IMR-90 (cell line): ENCODE results near the gene ADARB2. TPM values are rescaled to one million over a fixed set of nuclear protein-coding genes. Genes with fewer than 3 reads are reported as not detected.

Experiments used
- ATAC-seq: fragments of 200-7000 bp; cut with Tn5 transposase; 2 replicates; pipeline ENCODE4 v1.9.1; 2020; ENCODE audit warnings: low read depth, mild to moderate bottlenecking, moderate library complexity
- BruUV-seq: library from RNA; stranded (reverse); fragments of 400-500 nt; replicated peaks from 2 replicates; lab custom pipeline; 2021; lab: Mats Ljungman, UMichigan
- CTCF ChIA-PET: fragments of 300-600 bp; formaldehyde crosslinking; extraction: SDS; loops from one replicate; lab custom pipeline; 2021; ENCODE audit warnings: antibody characterized with exemption; lab: Yijun Ruan, JAX
- POLR2A ChIA-PET: fragments of 300-600 bp; sonication (Branson Sonifier 250); formaldehyde crosslinking; loops from one replicate; lab custom pipeline; 2022; ENCODE audit warnings: antibody characterized with exemption; ENCODE audit not compliant: unreplicated experiment; lab: Charles Lee
- DNase-seq: peaks from one replicate; pipeline ENCODE4 v3.0.0; 2013
- H2AFZ ChIP-seq: replicated peaks from 2 replicates; pipeline ENCODE3; 2013; ENCODE audit warnings: low read length, mild to moderate bottlenecking; ENCODE audit not compliant: poor library complexity
- H2AK5ac ChIP-seq: 2 replicates; pipeline ENCODE4 v1.6.1; 2013; ENCODE audit warnings: low read depth, low read length, inconsistent platforms
- H2AK9ac ChIP-seq: replicated peaks from 2 replicates; pipeline ENCODE3; 2013; ENCODE audit warnings: mild to moderate bottlenecking, low read depth, low read length, moderate library complexity; ENCODE audit not compliant: poor library complexity
- H2BK120ac ChIP-seq: 2 replicates; pipeline ENCODE4 v1.6.1; 2013; ENCODE audit warnings: low read depth, low read length, inconsistent platforms
- H2BK15ac ChIP-seq: 3 replicates; pipeline ENCODE4 v1.6.1; 2013; ENCODE audit warnings: low read depth, low read length, inconsistent platforms
- H2BK20ac ChIP-seq: 2 replicates; pipeline ENCODE4 v1.6.1; 2013; ENCODE audit warnings: low read depth, mild to moderate bottlenecking, inconsistent platforms, low read length, moderate library complexity
- H2BK5ac ChIP-seq: 2 replicates; pipeline ENCODE4 v1.6.1; 2013; ENCODE audit warnings: mild to moderate bottlenecking, low read depth, low read length, inconsistent platforms; ENCODE audit not compliant: poor library complexity, severe bottlenecking
- H3K14ac ChIP-seq: replicated peaks from 2 replicates; pipeline ENCODE4 v1.6.1; 2013; ENCODE audit warnings: low read depth, low read length, inconsistent platforms
- H3K18ac ChIP-seq: 2 replicates; pipeline ENCODE4 v1.6.1; 2013; ENCODE audit warnings: low read depth, low read length, control low read depth
- H3K23ac ChIP-seq: 2 replicates; pipeline ENCODE4 v1.6.1; 2013; ENCODE audit warnings: low read depth, low read length, inconsistent platforms
- H3K27ac ChIP-seq: 2 replicates; pipeline ENCODE4 v1.5.1; 2013; ENCODE audit warnings: mild to moderate bottlenecking, control low read depth, low read length; ENCODE audit not compliant: insufficient read depth
- H3K27me3 ChIP-seq: 2 replicates; pipeline ENCODE4 v1.6.1; 2013; ENCODE audit warnings: low read length; ENCODE audit not compliant: control insufficient read depth, insufficient read depth
- H3K36me3 ChIP-seq: 2 replicates; pipeline ENCODE4 v1.6.1; 2013; ENCODE audit warnings: low read length, mixed read lengths; ENCODE audit not compliant: control insufficient read depth, insufficient read depth
- H3K4ac ChIP-seq: 2 replicates; pipeline ENCODE4 v1.6.1; 2013; ENCODE audit warnings: low read depth, low read length, inconsistent platforms
- H3K4me1 ChIP-seq: 2 replicates; pipeline ENCODE4 v1.6.1; 2013; ENCODE audit warnings: low read length, mixed read lengths; ENCODE audit not compliant: control insufficient read depth, insufficient read depth
- H3K4me2 ChIP-seq: 2 replicates; pipeline ENCODE4 v1.6.1; 2013; ENCODE audit warnings: low read depth, mild to moderate bottlenecking, control low read depth, low read length, moderate library complexity
- H3K4me3 ChIP-seq: 2 replicates; pipeline ENCODE4 v1.5.1; 2013; ENCODE audit warnings: low read depth, mild to moderate bottlenecking, control low read depth, low read length, moderate library complexity; ENCODE audit not compliant: insufficient read depth
- H3K56ac ChIP-seq: 2 replicates; pipeline ENCODE4 v1.6.1; 2013; ENCODE audit warnings: low read length, inconsistent platforms; ENCODE audit not compliant: insufficient read depth; ENCODE audit errors: extremely low read depth
- H3K79me1 ChIP-seq, 2 experiments: 2 replicates each; pipeline ENCODE4 v1.6.1; 2013; ENCODE audit warnings: low read length in 2 of 2, inconsistent platforms in 1 of 2, low read depth in 1 of 2
- H3K9ac ChIP-seq: 2 replicates; pipeline ENCODE4 v1.6.1; 2013; ENCODE audit warnings: low read depth, low read length, control low read depth
- H3K9me1 ChIP-seq: 2 replicates; pipeline ENCODE4 v1.6.1; 2013; ENCODE audit warnings: low read length, inconsistent platforms; ENCODE audit not compliant: insufficient read depth
- H3K9me3 ChIP-seq: 2 replicates; pipeline ENCODE4 v1.6.1; 2013; ENCODE audit warnings: low read length; ENCODE audit not compliant: control insufficient read depth, insufficient read depth
- H4K20me1 ChIP-seq: 2 replicates; pipeline ENCODE4 v1.6.1; 2013; ENCODE audit warnings: low read length, inconsistent platforms; ENCODE audit not compliant: insufficient read depth
- H4K5ac ChIP-seq: 2 replicates; pipeline ENCODE4 v1.6.1; 2013; ENCODE audit warnings: mild to moderate bottlenecking, low read depth, low read length, control low read depth
- H4K8ac ChIP-seq, 2 experiments: 2 replicates each; pipeline ENCODE4 v1.6.1; 2013; ENCODE audit warnings: low read depth in 2 of 2, low read length in 2 of 2, control low read depth in 1 of 2, inconsistent platforms in 1 of 2
- H4K91ac ChIP-seq: 2 replicates; pipeline ENCODE4 v1.6.1; 2013; ENCODE audit warnings: low read depth, low read length, inconsistent platforms; ENCODE audit not compliant: insufficient read depth
- BHLHE40 ChIP-seq: fragments of 150-350 bp; IDR thresholded peaks from 2 replicates; pipeline ENCODE4 v1.6.1; 2016; ENCODE audit warnings: mild to moderate bottlenecking, low read depth, low read length
- CEBPB ChIP-seq: IDR thresholded peaks from 2 replicates; pipeline ENCODE4 v1.6.1; 2012; ENCODE audit warnings: low read depth, low read length, improper control_type of control experiment
- CHD1 ChIP-seq: IDR thresholded peaks from 2 replicates; pipeline ENCODE4 v1.6.1; 2012; ENCODE audit warnings: low read depth, low read length, improper control_type of control experiment
- CTCF ChIP-seq: conservative IDR thresholded peaks from 2 replicates; pipeline ENCODE4 v1.5.1; 2012; ENCODE audit warnings: mild to moderate bottlenecking, low read depth, low read length, improper control_type of control experiment
- ELK1 ChIP-seq: fragments of 150-350 bp; IDR thresholded peaks from 2 replicates; pipeline ENCODE4 v1.6.1; 2016; ENCODE audit warnings: low read depth, mild to moderate bottlenecking, low read length, moderate library complexity, borderline replicate concordance
- FOS ChIP-seq: fragments of 150-350 bp; IDR thresholded peaks from 2 replicates; pipeline ENCODE4 v1.6.1; 2016; ENCODE audit warnings: low read depth, low read length
- MAFK ChIP-seq: IDR thresholded peaks from 2 replicates; pipeline ENCODE4 v1.6.1; 2012; ENCODE audit warnings: low read depth, low read length, improper control_type of control experiment
- MAZ ChIP-seq: IDR thresholded peaks from 2 replicates; pipeline ENCODE4 v1.6.1; 2012; ENCODE audit warnings: low read depth, mild to moderate bottlenecking, low read length, improper control_type of control experiment, moderate library complexity, borderline replicate concordance
- MXI1 ChIP-seq: IDR thresholded peaks from 2 replicates; pipeline ENCODE4 v1.6.1; 2012; ENCODE audit warnings: low read depth, mild to moderate bottlenecking, low read length, moderate library complexity, borderline replicate concordance
- NFE2L2 ChIP-seq: fragments of 150-350 bp; IDR thresholded peaks from 2 replicates; pipeline ENCODE4 v1.6.1; 2016; ENCODE audit warnings: low read depth, mild to moderate bottlenecking, low read length
- POLR2A ChIP-seq: IDR thresholded peaks from 2 replicates; pipeline ENCODE4 v1.6.1; 2012; ENCODE audit warnings: mild to moderate bottlenecking, low read depth, low read length
- RAD21 ChIP-seq: IDR thresholded peaks from 2 replicates; pipeline ENCODE4 v1.6.1; 2012; ENCODE audit warnings: low read length, improper control_type of control experiment
- RCOR1 ChIP-seq: IDR thresholded peaks from 2 replicates; pipeline ENCODE4 v1.6.1; 2012; ENCODE audit warnings: mild to moderate bottlenecking, low read length, improper control_type of control experiment; ENCODE audit not compliant: insufficient replicate concordance
- RFX5 ChIP-seq: IDR thresholded peaks from 2 replicates; pipeline ENCODE4 v1.8.0; 2012; ENCODE audit warnings: low read depth, mild to moderate bottlenecking, low read length, moderate library complexity
- SMC3 ChIP-seq: fragments of 150-350 bp; IDR thresholded peaks from 2 replicates; pipeline ENCODE4 v1.6.1; 2016; ENCODE audit warnings: low read depth, mild to moderate bottlenecking, antibody characterized with exemption, low read length, moderate library complexity
- USF2 ChIP-seq: fragments of 150-350 bp; IDR thresholded peaks from 2 replicates; pipeline ENCODE4 v1.6.1; 2017; ENCODE audit warnings: mild to moderate bottlenecking, antibody characterized with exemption, low read length, low read depth
- WGBS, 2 experiments: methylation state at CpG; one replicate each; pipeline versions ENCODE4 v1.1.5 to v1.1.7; 2013; ENCODE audit warnings: missing lambda C conversion rate in 2 of 2; ENCODE audit not compliant: insufficient read length in 1 of 2; ENCODE audit errors: extremely low coverage in 2 of 2; 5-methylcytosine and 5-hydroxymethylcytosine counted together
- dilution Hi-C: fragments of 300-500 bp; cut with HindIII; formaldehyde crosslinking; loops from one replicate; pipeline ENCODE4 v1.14.3; 2018; ENCODE audit warnings: low sequenced_read_pairs; ENCODE audit not compliant: unreplicated experiment
- in situ Hi-C: fragments of 300-500 bp; cut with MboI; formaldehyde crosslinking; loops from 3 replicates; pipeline ENCODE4 v1.14.3; 2019; ENCODE audit warnings: low sequenced_read_pairs, inconsistent platforms, mixed read lengths
- intact Hi-C: fragments of 100-400 bp; cut with micrococcal nuclease; formaldehyde crosslinking; loops from 2 replicates; pipeline ENCODE4 v1.10.0; 2022
- polyA plus RNA-seq, 3 experiments: library from polyadenylated mRNA; depleted of rRNA; stranded (reverse); fragments of >200 nt; gene quantifications; 2 replicates each; pipeline ENCODE4 v1.2.3, GENCODE V29; 2012; ENCODE audit warnings: low replicate concordance in 1 of 3
- total RNA-seq: library from RNA; depleted of rRNA; stranded (reverse); fragments of >200 nt; gene quantifications from 2 replicates; pipeline ENCODE4 v1.2.3, GENCODE V29; 2012

Gene ADARB2
- total and polyA plus RNA-seq, 2 of the 4 experiments (the other 2 are of a cell fraction), result not detected

- Histone ChIP-seq H3K9me3 (peaks cover 56% of the 10 kb centered on the region), H2AK9ac (no peak overlapping the region), H3K36me3 (no peaks in the 10 kb centered on the region), H4K5ac (no peak overlapping the region), H3K4me1 (no peaks in the 10 kb centered on the region), H3K9ac (no peak overlapping the region), H3K79me1 (no peaks in the 10 kb centered on the region), H2BK15ac (no peak overlapping the region), H2AK5ac (no peak overlapping the region), H3K56ac (no peak overlapping the region), H3K4ac (no peak overlapping the region), H2AFZ (no peak overlapping the region), H2BK20ac (no peak overlapping the region), H3K14ac (no peak overlapping the region), H3K23ac (no peak overlapping the region), H3K9me1 (no peaks in the 10 kb centered on the region), H2BK120ac (no peak overlapping the region), H3K4me3 (no peak overlapping the region), H4K91ac (no peak overlapping the region), H4K20me1 (no peaks in the 10 kb centered on the region), H3K4me2 (no peak overlapping the region), H2BK5ac (no peak overlapping the region), H3K18ac (no peak overlapping the region), H3K27me3 (no peaks in the 10 kb centered on the region), H3K27ac (no peak overlapping the region), H4K8ac (no peak overlapping the region)
- no TSS peak for BruUV-seq
- POLR2A ChIA-PET, result no interaction called here
- 83% methylated on average over 4 of the region's 16 CpGs; no CpG with 5 or more reads in 1 of the 2 experiments for WGBS, 2 experiments
- TF ChIP-seq RCOR1 (no peak), MXI1 (no peak), ELK1 (no peak), FOS (no peak), USF2 (no peak), MAFK (no peak), RAD21 (no peak), NFE2L2 (no peak), POLR2A (no peak), RFX5 (no peak), CHD1 (no peak), BHLHE40 (no peak), SMC3 (no peak), CEBPB (no peak), MAZ (no peak), CTCF (no peak)
- CTCF ChIA-PET, result no interaction called here
- in situ Hi-C loops (no loop called here), intact Hi-C loops (no loop called here), dilution Hi-C loops (no loop called here)
- no peak for ATAC-seq
- DNase-seq, result no peak
Observed at GRCh38 chr10:1508096-1508495, 229.2 kb downstream of the ADARB2 start.
